GM18873 (cell line): ENCODE measurements around the gene SLC38A1.

Experiments used
- ATAC-seq: cut with Tn5 transposase; IDR thresholded peaks from one replicate; pipeline ENCODE4 v1.9.1; 2021; ENCODE audit warnings: mild to moderate bottlenecking, moderate library complexity, moderate number of reproducible peaks; ENCODE audit not compliant: unreplicated experiment, low FRiP score

The SLC38A1 gene

DNA sequence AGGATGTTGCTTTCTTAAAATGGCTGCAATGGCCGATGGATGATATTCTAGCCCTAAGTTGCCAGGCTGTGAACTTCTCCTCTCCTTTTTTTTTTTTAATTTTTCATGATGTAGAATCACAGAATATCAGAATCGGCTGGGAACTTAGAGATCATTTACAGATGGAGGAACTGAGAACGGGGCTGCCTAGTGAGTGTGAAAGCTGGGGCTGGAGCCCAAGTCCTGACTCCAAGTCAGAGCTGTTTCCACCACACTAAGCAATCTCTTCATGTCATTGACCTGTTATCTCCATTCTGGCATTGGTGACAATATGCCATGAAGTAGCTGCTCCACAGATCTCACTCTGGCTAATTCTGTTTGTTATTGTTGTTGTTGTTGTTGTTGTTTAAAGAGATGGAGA lies 121.7 kb downstream of the SLC38A1 start:
- no peak for ATAC-seq

DNA sequence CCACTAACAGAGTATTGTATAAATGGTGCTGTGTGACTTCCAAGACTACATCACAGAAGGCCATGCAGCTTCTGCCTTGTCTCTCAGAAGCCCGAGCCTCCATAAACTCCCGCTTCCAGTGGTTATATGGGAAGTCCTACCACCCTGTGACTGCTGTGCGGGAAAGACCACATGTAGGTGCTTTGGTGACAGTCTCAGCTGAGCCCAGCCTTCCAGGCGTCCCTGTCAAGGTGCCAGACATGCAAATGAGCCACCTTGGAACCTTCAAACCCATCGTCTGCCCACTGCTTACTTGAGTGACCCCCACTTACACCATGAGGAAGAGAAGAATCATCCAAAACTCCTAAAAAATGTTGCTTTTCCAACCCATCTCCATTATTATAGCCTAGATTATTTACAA lies 123.0 kb downstream of the SLC38A1 start:
- ATAC-seq: no peak

DNA sequence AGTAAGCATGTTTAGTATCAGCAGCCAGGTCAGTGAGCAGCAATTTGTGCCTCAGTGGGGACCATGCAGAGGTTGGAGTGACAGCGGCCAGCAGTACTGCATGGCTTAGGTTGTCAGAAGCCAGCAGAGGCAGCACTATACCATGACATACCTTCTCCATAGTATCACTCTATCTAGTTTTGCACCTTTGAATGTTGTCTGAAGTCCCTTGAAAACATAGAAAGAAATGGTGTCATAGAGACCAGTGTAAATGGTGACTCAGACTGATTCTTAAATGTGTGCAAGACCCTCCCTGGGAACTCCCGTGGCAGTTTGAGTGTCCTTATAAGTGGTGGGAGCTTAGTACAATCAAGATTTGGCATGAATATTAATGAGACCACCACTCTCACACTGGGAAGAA lies 124.4 kb downstream of the SLC38A1 start:
- ATAC-seq: no peak

DNA sequence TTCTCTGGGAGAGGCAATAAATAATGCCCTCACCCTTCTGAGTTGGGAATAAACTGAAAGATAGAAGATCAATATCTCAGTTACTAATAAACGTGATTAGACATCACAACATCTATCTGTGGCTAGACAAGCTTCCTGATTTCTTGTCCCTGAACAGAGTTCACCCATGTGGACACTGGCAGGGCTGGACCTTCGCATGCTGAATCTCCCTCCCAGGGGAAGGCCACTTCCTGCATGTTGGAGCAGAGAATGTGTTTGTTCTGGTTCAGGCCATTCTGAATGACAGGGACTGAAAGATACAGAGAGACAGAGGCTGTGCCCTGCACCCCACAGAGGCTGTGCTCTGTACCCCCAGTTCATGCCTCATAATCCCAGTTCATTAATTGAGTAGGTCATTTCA lies 132.6 kb downstream of the SLC38A1 start:
- no peak for ATAC-seq

DNA sequence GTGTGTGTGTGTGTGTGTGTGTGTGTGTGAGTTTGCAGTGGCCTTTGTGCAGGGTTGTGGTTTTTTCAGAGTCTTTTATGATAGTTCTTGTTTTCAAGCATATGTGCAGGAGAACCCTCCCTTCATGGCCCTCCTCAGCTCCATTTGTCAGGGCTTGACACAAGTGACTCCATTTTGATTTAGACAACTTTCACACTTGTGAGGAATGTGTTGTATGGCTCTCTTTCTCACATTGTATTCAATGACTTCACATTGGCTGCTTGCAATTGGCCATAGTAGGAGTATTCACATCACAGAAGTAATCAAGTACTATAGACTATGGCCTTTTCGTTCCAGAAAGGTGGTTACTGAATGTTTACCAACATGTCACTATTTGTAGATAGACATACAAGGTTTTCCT lies 133.1 kb downstream of the SLC38A1 start:
- no peak for ATAC-seq

DNA sequence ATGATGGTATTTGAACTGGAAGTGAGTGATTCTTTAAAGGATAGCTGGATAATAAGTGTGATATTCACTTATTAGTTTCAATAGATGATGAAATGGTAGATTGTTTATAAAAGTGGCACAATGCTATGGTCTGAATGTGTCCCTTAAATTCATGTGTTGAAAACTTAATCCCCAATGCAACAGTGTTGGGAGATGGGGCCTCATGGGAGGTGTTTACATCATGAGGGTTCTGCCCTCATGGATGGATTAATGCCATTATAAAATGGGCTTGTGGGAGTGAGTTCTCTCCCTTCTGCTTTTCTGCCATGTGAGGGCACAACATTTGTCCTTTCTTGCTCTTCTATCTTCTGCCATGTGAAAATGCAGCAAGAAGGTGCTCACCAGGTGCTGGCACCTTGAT lies 134.0 kb downstream of the SLC38A1 start:
- no peak for ATAC-seq

DNA sequence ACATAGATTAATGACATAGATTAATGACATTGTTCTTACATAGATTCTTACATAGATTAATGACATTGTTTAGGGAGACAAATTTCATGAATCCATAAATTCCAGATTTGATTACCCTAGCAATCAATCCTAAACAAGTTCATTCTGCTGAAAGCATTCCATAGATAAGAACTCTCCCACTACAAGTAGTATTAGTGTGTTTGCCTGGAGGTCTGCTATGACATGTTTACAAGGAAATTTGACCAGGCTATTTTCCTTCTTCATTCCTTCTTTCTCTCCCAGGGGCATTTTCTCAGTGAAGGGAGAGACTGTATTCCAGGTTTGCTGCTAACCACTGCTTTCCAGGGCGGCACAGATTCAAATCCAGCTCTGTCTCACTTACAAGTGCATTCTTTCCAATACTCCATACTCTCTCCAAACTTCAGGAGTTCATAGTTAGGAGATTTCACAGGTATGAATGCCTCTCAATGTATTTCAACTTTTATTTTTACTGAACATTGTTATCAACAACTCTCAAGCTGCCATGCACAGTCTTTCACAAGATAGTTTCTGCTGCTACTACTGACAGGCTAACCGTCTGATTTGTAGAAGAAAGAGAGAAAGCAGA lies 134.5 kb downstream of the SLC38A1 start:
- ATAC-seq: no peak

DNA sequence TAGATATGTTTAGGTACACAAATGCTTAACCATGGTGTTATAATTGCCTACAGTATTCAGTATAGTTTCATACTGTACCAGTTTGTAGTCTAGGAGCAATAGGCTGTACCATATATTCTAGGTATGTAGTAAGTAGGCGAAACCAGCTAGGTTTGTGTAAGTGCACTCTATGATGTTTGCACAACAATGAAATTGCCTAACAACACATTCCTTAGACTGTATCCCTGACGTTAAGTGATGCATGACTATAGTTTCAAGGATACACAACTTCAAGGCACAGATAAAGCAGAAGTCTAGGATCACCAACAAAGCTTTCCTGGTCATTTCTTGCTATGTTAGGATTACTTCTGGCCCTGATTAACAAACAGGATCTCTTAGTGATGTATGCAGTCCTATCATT lies 135.1 kb downstream of the SLC38A1 start:
- no peak for ATAC-seq
